Measurements from ENCODE around the gene PRAMEF17.
"Not testable (repeated sequence)": the region's sequence is repeated elsewhere in the genome, so short reads cannot be mapped to it uniquely, and the experiment has no call there.

PRAMEF17 gene

GRCh38 chr1:13366536-13366935, 22.9 kb upstream of the PRAMEF17 start:
- H2AK5ac ChIP-seq (ENCODE audit: low read depth, low read length); H3K79me1 ChIP-seq (ENCODE audit: low read depth, low read length); H3K4me2 ChIP-seq (ENCODE audit: insufficient read depth, low read length, poor library complexity, severe bottlenecking): not testable (repeated sequence)

GRCh38 chr1:13368544-13368943, 20.9 kb upstream of the PRAMEF17 start:
- no CpG with 5 or more reads among the region's 4 CpGs for WGBS, 2 donors (ENCODE audit: extremely low coverage in 2 of 2, insufficient read length in 2 of 2, insufficient replicate concordance in 1 of 2)
- H2BK120ac ChIP-seq (ENCODE audit: low read depth, low read length); H2AFZ ChIP-seq (ENCODE audit: low read length); H3K27ac ChIP-seq (replicated peaks; ENCODE audit: low read length); H3K14ac ChIP-seq (ENCODE audit: low read length); H4K8ac ChIP-seq (ENCODE audit: low read depth, low read length); DNase-seq (ENCODE audit: low spot score); H2BK5ac ChIP-seq (ENCODE audit: low read length); H3K4me2 ChIP-seq (ENCODE audit: insufficient read depth, low read length, poor library complexity, severe bottlenecking); H2BK15ac ChIP-seq (ENCODE audit: low read length); H3K79me1 ChIP-seq (ENCODE audit: low read depth, low read length); H3K18ac ChIP-seq (ENCODE audit: low read length); H3K36me3 ChIP-seq (replicated peaks in 1 of 2; ENCODE audit: control insufficient read depth in 2 of 2, insufficient read depth in 2 of 2, low read length in 2 of 2); H3K23ac ChIP-seq (ENCODE audit: low read depth, low read length, poor library complexity); H4K91ac ChIP-seq (ENCODE audit: low read depth, low read length, poor library complexity); H2BK12ac ChIP-seq (ENCODE audit: low read length); H3K4me1 ChIP-seq (ENCODE audit: control insufficient read depth in 2 of 2, insufficient read depth in 1 of 2, low read depth in 1 of 2, low read length in 2 of 2); H2AK5ac ChIP-seq (ENCODE audit: low read depth, low read length); H3K27me3 ChIP-seq (ENCODE audit: control insufficient read depth in 3 of 3, insufficient read depth in 3 of 3, low read depth in 1 of 3, low read length in 3 of 3); H3K4me3 ChIP-seq (ENCODE audit: low read length in 2 of 2); H3K9ac ChIP-seq (ENCODE audit: low read depth, low read length, poor library complexity); H3K4ac ChIP-seq (ENCODE audit: low read length); H3K9me3 ChIP-seq (replicated peaks in 1 of 2; ENCODE audit: control insufficient read depth in 2 of 2, insufficient read depth in 1 of 2, low read depth in 1 of 2, low read length in 2 of 2): not testable (repeated sequence)

More at GRCh38 chr1:13366536-13366935, 22.9 kb upstream of the PRAMEF17 start:
- H4K8ac ChIP-seq (ENCODE audit: low read depth, low read length); H3K23ac ChIP-seq (ENCODE audit: low read depth, low read length, poor library complexity); H3K9me3 ChIP-seq (replicated peaks in 1 of 2; ENCODE audit: control insufficient read depth in 2 of 2, insufficient read depth in 1 of 2, low read depth in 1 of 2, low read length in 2 of 2); H2BK5ac ChIP-seq (ENCODE audit: low read length); H3K14ac ChIP-seq (ENCODE audit: low read length); H4K91ac ChIP-seq (ENCODE audit: low read depth, low read length, poor library complexity); H2BK15ac ChIP-seq (ENCODE audit: low read length); H3K27me3 ChIP-seq (ENCODE audit: control insufficient read depth in 3 of 3, insufficient read depth in 3 of 3, low read depth in 1 of 3, low read length in 3 of 3); H3K36me3 ChIP-seq (replicated peaks in 1 of 2; ENCODE audit: control insufficient read depth in 2 of 2, insufficient read depth in 2 of 2, low read length in 2 of 2); H2BK12ac ChIP-seq (ENCODE audit: low read length); H3K4me1 ChIP-seq (ENCODE audit: control insufficient read depth in 2 of 2, insufficient read depth in 1 of 2, low read depth in 1 of 2, low read length in 2 of 2); H3K18ac ChIP-seq (ENCODE audit: low read length); H3K4ac ChIP-seq (ENCODE audit: low read length); H3K9ac ChIP-seq (ENCODE audit: low read depth, low read length, poor library complexity); H3K27ac ChIP-seq (replicated peaks; ENCODE audit: low read length); DNase-seq (ENCODE audit: low spot score); H3K4me3 ChIP-seq (ENCODE audit: low read length in 2 of 2); H2BK120ac ChIP-seq (ENCODE audit: low read depth, low read length); H2AFZ ChIP-seq (ENCODE audit: low read length): not testable (repeated sequence)
- no CpG with 5 or more reads among the region's 3 CpGs for WGBS, 2 donors (ENCODE audit: extremely low coverage in 2 of 2, insufficient read length in 2 of 2, insufficient replicate concordance in 1 of 2)

GRCh38 chr1:13378983-13379382, 10.4 kb upstream of the PRAMEF17 start:
- H3K18ac ChIP-seq (ENCODE audit: low read length); H3K4me1 ChIP-seq (ENCODE audit: control insufficient read depth in 2 of 2, insufficient read depth in 1 of 2, low read depth in 1 of 2, low read length in 2 of 2); H3K79me1 ChIP-seq (ENCODE audit: low read depth, low read length); H3K14ac ChIP-seq (ENCODE audit: low read length); H2AFZ ChIP-seq (ENCODE audit: low read length); H2BK5ac ChIP-seq (ENCODE audit: low read length); H2BK12ac ChIP-seq (ENCODE audit: low read length); H3K27me3 ChIP-seq (ENCODE audit: control insufficient read depth in 3 of 3, insufficient read depth in 3 of 3, low read depth in 1 of 3, low read length in 3 of 3); H4K8ac ChIP-seq (ENCODE audit: low read depth, low read length); H3K4ac ChIP-seq (ENCODE audit: low read length); H3K9me3 ChIP-seq (replicated peaks in 1 of 2; ENCODE audit: control insufficient read depth in 2 of 2, insufficient read depth in 1 of 2, low read depth in 1 of 2, low read length in 2 of 2); H3K4me2 ChIP-seq (ENCODE audit: insufficient read depth, low read length, poor library complexity, severe bottlenecking); H3K4me3 ChIP-seq (ENCODE audit: low read length in 2 of 2); H3K27ac ChIP-seq (replicated peaks; ENCODE audit: low read length); H2AK5ac ChIP-seq (ENCODE audit: low read depth, low read length); H3K9ac ChIP-seq (ENCODE audit: low read depth, low read length, poor library complexity); H4K91ac ChIP-seq (ENCODE audit: low read depth, low read length, poor library complexity); DNase-seq (ENCODE audit: low spot score); H3K23ac ChIP-seq (ENCODE audit: low read depth, low read length, poor library complexity); H2BK15ac ChIP-seq (ENCODE audit: low read length); H3K36me3 ChIP-seq (replicated peaks in 1 of 2; ENCODE audit: control insufficient read depth in 2 of 2, insufficient read depth in 2 of 2, low read length in 2 of 2); H2BK120ac ChIP-seq (ENCODE audit: low read depth, low read length): not testable (repeated sequence)
- no CpG with 5 or more reads among the region's 3 CpGs for WGBS, 2 donors (ENCODE audit: extremely low coverage in 2 of 2, insufficient read length in 2 of 2, insufficient replicate concordance in 1 of 2)

- H3K36me3 ChIP-seq (replicated peaks in 1 of 2; ENCODE audit: control insufficient read depth in 2 of 2, insufficient read depth in 2 of 2, low read length in 2 of 2); H3K79me1 ChIP-seq (ENCODE audit: low read depth, low read length); H2BK120ac ChIP-seq (ENCODE audit: low read depth, low read length); H2AFZ ChIP-seq (ENCODE audit: low read length); H3K14ac ChIP-seq (ENCODE audit: low read length); H2AK5ac ChIP-seq (ENCODE audit: low read depth, low read length); H3K9me3 ChIP-seq (replicated peaks in 1 of 2; ENCODE audit: control insufficient read depth in 2 of 2, insufficient read depth in 1 of 2, low read depth in 1 of 2, low read length in 2 of 2); H4K91ac ChIP-seq (ENCODE audit: low read depth, low read length, poor library complexity); H3K27me3 ChIP-seq (ENCODE audit: control insufficient read depth in 3 of 3, insufficient read depth in 3 of 3, low read depth in 1 of 3, low read length in 3 of 3); H3K27ac ChIP-seq (replicated peaks; ENCODE audit: low read length); H3K4me2 ChIP-seq (ENCODE audit: insufficient read depth, low read length, poor library complexity, severe bottlenecking); H3K4ac ChIP-seq (ENCODE audit: low read length); H2BK5ac ChIP-seq (ENCODE audit: low read length); DNase-seq (ENCODE audit: low spot score); H3K18ac ChIP-seq (ENCODE audit: low read length); H3K4me3 ChIP-seq (ENCODE audit: low read length in 2 of 2); H2BK12ac ChIP-seq (ENCODE audit: low read length); H4K8ac ChIP-seq (ENCODE audit: low read depth, low read length); H2BK15ac ChIP-seq (ENCODE audit: low read length); H3K9ac ChIP-seq (ENCODE audit: low read depth, low read length, poor library complexity); H3K23ac ChIP-seq (ENCODE audit: low read depth, low read length, poor library complexity); H3K4me1 ChIP-seq (ENCODE audit: control insufficient read depth in 2 of 2, insufficient read depth in 1 of 2, low read depth in 1 of 2, low read length in 2 of 2): not testable (repeated sequence)
- WGBS, 2 donors (ENCODE audit: extremely low coverage in 2 of 2, insufficient read length in 2 of 2, insufficient replicate concordance in 1 of 2) = no CpG with 5 or more reads among the region's 3 CpGs
Observed at GRCh38 chr1:13380380-13380779, 9.1 kb upstream of the PRAMEF17 start.

Data from neuronal stem cell (in vitro differentiated cells).